HG02798 (cell line): ENCODE data around the gene GRIA3.

ENCODE experiments used
- ATAC-seq: cut with Tn5 transposase; IDR thresholded peaks from one replicate; pipeline ENCODE4 v1.9.1; 2021; ENCODE audit warnings: mild to moderate bottlenecking; ENCODE audit not compliant: unreplicated experiment, poor library complexity

GRIA3 gene

DNA sequence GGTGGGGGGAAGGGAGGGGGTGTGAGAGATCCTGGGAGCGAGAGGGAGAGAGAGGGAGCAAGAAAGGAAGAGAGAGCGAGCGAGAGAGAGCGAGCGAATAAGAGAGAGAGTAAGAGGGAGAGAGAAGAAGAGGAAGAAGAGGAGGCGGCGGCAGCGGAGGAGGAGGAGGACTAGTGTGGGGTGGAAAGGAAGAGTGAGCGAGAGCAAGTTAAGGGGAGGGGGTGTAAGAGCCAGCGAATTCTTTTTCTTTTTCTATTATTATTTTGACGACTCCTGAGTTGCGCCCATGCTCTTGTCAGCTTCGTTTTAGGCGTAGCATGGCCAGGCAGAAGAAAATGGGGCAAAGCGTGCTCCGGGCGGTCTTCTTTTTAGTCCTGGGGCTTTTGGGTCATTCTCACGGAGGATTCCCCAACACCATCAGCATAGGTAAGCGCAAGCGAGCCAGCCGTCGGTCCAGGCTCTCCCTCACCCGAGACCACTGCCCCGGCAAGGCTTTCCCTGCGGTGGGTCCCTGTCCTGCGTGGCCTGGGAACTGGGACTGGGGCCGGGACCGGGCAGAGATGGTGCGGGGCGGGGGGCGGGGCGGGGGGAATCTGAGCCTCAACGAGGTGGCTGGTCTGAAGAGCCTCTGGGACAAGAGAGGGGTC, at the start of gene GRIA3:
GRIA3 (plus strand) TSS at position 60 of the 647 bp plus-strand sequence; CDS start at position 318, 258 bp downstream.
- no peak for ATAC-seq

DNA sequence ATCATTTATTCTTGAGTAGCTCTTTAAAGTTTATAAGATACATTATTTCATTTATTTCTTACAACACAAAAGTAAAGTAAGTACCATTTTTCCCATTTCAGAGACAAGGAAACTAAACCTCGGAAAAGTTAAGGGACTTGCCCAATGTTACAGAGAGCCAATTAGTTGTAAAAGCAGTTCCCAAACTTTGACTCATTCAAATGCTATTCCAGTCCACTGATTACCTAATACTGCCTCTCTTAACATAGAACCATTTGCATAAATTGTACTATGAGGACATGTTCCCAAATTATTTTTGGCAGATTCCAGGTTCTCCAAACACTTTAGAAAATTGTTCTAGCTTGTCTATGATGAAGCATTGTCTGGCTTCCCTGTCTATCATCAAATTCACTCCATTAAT, 45.6 kb upstream of the GRIA3 start:
- no peak for ATAC-seq

DNA sequence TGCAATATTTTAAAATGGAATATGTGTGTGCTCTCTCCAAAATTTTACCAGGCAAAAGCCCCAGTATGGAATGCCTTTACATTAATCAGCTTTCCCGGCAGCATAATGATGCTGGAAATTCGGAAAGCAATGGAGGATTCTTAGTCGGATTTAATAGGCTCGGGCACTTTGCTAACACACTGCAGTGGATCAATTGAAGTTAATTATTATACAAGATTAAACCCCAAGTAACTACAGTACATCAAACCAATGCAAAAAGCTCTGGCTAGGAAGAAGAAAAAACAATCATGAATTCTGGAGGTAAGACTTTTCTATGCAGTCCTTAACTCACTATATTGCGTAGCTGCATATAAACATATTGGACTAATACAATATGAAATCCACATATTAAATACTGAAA, 43.6 kb upstream of the GRIA3 start:
- ATAC-seq, result no peak

DNA sequence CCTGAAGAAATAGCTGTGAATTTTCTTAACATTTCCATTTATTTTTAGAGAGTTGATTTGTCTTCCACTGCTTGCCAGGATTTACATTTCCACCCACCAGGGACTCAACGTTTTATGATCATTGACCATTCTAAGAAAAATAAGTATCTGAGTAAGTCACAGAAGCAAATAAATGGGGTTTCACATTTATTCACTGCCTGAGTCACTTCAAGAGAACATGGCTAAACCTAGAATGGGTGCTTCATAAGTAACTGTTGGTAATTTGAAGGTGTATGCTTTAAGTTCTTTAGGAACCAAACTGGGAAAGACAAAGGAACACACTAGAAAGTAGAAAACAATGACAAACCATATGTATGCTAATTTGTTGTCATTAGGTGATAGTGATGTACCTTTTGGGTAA, 43.2 kb upstream of the GRIA3 start:
- ATAC-seq, result no peak

DNA sequence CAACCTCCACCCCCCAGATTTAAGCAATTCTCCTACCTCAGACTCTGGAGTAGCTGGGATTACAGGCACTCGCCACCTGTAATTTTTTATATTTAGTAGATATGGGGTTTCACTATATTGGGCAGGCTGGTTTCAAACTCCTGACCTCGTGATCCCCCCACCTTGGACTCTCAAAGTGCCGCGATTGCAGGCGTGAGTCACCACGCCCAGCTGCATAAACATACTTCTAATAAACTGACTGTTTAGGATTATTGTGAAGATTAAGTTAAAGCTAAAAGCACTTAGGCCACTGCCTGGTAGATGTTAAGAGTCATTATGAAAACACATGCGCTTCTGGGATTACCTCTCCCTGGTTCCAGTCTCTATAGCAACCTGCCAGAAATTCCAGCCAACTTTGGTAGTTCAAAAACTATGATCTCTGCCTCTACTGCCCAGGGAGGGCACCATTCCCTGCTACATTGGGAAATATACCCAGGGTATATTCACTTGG, 30.2 kb upstream of the GRIA3 start:
- ATAC-seq, result no peak

DNA sequence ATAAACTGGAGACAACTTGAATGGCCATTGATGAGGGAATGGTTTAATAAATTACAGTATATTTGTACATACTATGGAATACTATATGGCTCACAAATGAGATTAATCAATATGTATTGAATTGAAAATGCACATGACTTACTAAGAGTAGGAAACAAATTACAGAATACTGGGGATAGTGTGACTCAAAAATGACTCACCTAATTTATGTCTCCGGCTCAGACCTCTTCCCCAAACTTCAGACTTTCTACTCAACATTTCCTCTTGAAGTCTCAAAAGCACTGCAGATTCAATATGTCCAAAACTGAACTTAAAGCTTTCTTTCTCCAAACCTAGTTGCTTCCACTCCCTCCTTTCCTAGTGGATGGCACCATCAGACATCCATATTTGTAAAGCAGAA, 28.8 kb upstream of the GRIA3 start:
- no peak for ATAC-seq

DNA sequence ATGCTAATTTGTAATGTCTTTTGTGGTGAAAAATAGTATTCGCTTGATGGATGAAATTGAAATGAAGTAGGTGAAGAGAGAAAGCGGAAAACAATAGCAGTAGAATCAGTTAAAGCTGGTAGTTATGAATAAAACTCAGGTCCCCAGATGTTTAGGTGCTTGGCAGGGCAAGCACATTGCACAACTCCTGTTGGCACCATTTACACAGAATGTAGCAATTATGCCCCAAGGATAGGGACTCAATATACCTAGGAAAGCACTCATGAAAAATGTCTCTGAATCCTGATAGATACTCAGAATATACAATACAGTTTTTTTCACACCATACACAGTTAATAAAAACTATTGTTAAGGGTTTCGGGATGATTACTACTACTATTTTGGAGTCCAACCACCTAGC, 26.5 kb upstream of the GRIA3 start:
- no peak for ATAC-seq

DNA sequence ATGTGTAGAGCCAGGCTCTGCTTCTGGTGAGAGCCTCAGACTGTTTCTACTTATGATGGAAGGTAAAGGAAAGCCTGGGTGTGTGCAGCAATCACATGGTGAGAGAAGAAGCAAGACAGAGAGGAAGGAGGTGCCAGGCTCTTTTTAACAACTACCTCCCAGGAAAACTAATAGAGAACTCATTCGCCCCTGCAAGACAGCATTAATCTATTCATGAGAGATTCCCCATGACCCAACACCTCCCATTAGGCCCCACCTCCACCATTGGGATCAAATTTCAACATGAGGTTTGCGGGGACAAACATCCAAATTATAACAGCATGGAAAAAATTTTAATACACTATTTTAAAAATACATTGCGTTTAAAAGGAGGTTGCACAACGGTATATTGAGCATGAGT, 24.7 kb upstream of the GRIA3 start:
- ATAC-seq, result no peak

DNA sequence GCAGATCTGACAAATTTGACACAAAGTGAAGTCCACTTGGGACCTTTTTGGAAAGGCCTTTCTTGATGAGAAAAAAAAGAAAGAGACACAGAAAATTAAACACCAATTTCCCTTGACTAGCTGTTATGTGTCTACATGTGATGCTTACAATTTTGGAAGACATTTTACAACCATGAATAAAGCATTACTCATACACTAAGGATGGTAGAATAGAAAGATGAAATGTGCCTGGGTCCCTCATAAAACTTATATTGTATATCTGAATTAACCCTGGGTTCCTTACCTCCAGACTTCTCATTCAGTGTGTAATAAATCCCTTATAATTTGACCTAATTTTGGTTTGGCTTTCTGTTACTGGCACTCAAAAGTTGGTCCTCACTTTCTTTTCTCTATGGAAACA, 16.5 kb upstream of the GRIA3 start:
- no peak for ATAC-seq

DNA sequence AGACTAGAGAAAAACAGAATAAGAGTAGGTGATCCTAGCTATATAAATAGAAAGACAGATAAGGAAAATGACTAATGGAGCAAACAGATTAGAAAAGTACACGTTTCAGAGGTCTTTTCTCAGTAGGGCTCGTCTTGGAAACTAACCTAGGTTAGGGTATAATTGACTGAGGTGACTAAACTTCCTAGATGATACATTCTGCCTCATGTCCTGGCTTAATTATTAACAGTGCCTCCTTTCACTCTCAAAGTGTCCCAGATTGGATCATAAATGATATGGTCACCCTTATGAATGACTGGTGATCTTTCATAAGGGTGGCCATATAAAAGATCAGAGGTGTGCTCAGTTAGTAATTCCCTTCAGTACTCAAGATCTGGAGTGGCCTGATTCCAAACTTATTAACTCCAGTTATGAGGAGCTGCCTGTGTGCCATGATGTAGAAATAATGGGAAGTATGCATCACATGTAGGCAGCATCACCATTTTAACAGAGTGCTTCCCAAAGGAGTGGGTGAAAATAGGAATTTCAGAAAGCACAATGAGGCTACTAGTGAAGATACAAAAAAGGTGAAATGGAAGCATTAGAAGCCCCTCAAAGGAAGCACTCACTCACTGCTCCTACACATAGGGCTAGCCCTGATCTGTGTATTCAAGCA, 14.7 kb upstream of the GRIA3 start:
- no peak for ATAC-seq

DNA sequence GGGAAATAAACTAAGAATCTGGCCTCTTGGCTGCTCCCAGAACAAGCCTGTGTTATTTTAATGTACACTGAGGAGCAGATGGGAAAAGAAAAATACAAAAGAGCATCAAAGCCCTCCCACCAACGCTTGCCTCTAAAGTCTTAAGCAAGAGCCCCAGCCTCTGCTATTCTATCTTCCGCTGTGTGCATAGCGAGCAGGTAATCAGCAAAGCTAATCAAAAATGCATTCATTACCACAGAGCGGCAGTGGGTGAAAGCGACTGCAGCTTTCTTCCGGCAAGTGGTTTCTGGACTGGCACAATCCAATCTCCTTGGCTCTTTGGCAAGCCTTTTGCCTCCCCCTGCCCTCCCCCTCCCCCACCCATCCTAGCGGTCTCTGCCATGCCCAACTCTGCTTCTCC, 13.5 kb upstream of the GRIA3 start:
- no peak for ATAC-seq

DNA sequence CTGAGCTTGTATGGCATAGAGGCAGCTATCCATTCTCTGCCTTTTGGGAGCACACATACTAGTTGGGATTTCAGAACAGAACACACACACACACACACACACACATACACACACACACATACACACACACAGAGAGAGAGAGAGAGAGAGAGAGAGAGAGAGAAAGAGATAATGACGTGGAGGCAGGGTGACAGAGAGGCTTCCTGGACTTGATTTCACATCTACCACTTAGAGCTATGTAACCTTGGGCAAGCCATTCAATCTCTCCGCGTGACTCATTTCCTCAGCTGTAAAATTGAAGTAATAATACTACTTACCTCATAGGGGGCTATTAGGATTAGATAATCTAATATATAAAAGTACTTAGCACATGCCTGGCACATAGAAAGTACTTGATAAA, 12.3 kb upstream of the GRIA3 start:
- no peak for ATAC-seq

DNA sequence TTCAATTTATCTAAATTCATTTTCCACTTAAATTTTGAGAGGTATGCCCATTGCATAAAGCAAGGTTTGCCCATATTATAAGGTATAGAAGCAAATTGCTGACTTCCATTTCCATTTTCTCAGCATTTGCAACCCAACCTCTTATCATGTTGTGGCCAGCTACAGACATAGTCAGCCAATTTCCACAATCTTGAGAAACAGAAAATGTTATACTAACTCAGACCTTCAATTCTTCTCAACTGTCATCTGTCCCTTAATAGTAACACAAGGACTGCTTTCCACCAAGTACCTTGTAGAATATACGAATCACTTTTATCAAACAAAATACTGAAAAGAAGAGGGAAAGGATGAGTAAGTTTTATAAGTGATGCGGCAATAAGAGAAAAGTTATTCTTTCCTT, 11.2 kb upstream of the GRIA3 start:
- ATAC-seq, result no peak

DNA sequence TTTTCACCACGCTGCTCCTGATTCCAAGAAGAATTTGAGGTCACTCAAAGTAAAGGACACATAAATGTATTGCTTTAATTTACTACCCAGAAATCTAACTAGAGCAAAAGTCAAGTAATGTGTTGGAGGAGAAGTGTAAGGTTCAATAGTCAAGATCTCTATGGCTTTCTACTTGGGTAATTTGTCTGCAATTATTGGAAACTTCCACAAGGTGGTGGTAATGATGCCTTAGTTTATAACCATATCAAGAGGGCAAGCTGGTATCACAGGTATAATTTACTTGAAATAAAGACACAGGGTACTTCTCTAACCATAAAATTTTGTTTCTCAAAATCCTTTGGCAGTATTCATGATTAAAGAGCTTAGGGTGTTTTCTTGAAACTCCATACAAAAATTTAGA, 10.2 kb upstream of the GRIA3 start:
- no peak for ATAC-seq

DNA sequence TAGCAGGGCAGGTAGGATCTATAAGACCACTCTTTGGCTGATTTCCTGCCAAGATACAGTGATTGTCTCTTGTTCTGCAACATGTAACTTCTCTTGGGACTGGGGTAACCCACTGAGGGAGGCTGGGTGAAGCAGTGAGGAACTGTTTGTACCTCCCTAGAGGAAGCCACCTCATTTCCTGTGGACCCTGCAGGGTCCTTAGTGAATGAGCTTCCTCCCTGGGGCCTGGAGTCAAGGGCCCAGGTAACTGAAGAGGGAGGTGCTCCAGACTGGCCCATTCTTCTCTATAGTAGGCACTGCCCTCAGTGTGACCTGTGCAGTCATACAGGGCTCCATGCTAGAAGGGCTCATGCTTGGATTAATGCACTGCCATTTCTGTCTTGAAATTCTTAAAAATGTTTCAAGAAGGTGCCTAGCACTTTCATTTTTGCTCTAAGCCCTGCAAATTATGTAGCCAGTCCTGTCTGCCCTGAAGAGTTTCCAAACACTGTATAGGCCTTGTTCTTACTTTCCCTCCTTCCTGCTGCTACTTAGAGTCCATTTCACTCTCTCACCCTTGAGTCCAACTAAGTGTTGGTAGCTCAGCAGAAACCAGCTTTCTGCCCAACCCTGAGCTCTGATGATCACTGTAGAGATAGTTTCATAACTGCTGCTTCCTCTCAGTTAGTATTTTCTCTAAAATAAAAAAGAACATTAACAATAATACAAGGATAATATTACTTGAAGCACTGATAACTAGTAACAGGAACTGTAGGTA, 8.5 kb upstream of the GRIA3 start:
- ATAC-seq, result peak; percentile 43

DNA sequence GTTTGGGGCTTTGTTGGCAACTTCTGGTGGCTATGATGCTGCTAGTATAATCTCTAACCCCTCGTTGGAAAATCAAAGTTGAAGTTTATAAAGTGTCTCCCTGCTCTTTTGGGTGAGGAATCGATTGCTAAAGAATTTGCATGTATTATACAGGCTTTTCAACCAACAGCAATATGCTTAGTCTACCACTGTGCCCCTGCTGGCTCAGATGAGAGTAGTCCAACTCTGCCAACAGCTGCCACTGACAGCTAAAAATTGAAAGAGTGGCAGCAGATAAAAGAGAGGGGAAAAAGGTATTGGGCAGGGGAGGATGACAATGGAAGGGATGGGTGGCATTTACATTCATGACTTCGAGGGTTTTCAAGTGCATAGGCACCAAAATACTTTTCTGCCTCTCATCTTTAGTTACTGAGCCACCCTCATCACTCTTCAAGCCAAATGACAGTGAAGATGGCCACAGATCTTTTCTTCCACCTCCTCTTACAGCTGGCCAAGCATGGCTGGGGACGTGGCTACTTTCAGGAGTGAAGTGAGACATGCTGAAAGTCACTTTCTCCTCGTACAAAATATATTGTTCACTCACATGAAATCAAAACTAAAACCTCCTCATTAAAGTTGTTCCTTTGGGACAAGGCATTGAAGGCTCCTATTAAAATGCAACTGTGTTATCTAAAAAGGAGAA, 2.7 kb upstream of the GRIA3 start:
- peak; percentile 45 for ATAC-seq

DNA sequence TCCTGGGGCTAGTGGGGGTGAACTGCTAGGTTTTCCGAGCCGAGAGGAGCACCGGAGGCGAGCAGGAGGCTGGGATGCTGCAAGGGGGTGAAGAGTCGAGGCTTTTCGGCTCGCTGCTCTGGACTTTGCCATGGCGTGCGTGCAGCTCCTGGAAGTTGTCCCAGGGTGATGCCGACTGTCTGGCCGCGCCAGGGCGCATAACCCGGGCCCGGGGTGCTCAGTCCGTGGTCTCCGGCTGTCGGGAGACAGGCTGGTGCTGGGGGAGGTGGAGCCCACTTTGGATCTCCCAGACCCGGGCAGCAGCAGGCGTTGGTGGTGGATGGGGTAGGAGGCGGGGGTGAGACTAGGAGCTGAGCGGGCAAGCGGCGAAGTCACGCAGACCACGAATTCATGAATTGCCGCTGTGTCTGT, 793 bp downstream of the GRIA3 start:
- no peak for ATAC-seq

DNA sequence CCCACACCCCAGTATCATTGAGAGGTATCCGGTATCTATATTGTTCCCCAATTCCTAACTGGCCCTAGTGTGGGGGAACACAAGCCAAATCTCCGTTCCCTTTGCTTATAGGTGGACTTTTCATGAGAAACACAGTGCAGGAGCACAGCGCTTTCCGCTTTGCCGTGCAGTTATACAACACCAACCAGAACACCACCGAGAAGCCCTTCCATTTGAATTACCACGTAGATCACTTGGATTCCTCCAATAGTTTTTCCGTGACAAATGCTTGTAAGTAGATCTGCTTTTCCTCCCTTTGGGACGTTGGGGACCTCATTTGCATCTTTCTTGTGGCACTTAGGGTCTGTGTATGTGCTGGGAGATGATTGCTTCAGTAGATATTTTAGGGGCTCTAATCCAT, 1.6 kb downstream of the GRIA3 start:
- ATAC-seq, result no peak

DNA sequence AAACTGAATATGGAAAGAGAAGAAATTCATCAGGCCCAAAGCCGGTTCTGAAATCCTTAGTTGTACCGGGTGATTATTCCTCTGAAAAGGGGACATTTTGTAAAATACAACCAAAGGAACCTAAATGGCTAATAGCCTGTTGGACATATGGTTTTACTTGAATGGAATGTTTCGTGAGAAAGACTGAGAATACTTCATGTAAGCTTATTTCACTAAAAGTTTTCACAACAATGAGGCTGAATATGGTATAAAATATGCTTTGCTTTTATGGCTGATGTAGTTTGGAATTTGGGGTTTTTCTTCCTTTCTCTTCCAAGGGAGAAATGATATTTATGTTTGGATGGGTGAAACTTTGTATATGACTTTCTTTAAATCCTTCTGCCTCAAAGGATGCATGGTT, 2.7 kb downstream of the GRIA3 start:
- ATAC-seq, result no peak

DNA sequence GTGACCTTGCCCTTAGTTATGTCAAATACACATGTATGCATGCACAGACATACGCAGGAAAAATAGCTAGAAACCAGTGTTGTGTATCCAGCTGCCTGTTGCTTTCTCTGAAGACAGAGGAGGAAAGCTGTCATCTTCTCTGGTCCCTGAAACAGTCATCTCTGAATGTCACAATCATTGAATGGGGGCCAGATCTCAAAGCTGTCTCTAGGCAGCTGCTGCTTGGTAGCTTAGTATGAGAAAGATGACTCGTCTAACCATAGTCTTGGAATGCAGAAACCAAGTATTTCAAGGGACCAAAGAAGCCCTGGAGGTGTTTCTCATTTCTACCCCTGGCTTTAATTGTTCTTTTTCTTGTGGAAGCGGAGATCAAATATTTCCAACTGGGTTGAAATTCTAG, 4.0 kb downstream of the GRIA3 start:
- ATAC-seq, result no peak

DNA sequence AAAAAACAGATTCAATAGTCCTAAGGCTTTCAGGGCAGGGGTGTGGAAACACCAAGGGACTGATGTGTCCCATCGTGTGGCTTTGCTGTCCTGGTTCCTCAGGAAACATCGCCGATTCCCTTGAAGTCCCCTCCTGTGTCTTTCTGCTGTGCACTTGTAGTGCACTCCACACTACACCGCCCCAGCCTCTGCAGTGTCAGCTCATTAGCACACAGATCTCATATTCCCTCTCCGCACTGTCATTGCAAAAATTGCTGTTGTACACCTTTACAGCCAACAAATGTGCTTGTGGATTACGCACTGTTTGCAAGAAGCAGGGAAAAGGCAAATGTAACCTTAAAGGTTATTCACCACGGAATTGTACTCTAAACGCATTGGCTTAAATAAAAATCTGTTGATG, 5.3 kb downstream of the GRIA3 start:
- no peak for ATAC-seq
